Measurements from ENCODE around the gene TACR1.

The TACR1 gene

GRCh38 chr2:75021672-75022071 lies 177.6 kb downstream of the TACR1 start:
- Histone ChIP-seq H3K9me3 (ENCODE audit: control insufficient read depth, insufficient read depth, low read depth, low read length) (no peaks in the 10 kb centered on the region), H3K4me3 (ENCODE audit: low read depth, low read length) (no peak overlapping the region), H3K36me3 (ENCODE audit: control insufficient read depth in 2 of 2, insufficient read depth in 1 of 2, low read length in 2 of 2) (no peaks in the 10 kb centered on the region), H3K4me1 (ENCODE audit: control insufficient read depth, insufficient read depth, low read length) (no peaks in the 10 kb centered on the region), H3K27ac (ENCODE audit: extremely low read depth, low read depth, low read length) (no peak overlapping the region)
- TF ChIP-seq HIC1 (tag by site-specific recombination; IDR thresholded peaks at IDR 0.05) (no peak), OSR2 (tag by site-specific recombination; IDR thresholded peaks at IDR 0.05) (no peak), ZFP41 (tag by site-specific recombination; IDR thresholded peaks at IDR 0.05; ENCODE audit: borderline replicate concordance) (no peak), ZNF830 (tag by site-specific recombination; IDR thresholded peaks at IDR 0.05; ENCODE audit: low read depth) (no peak), ZNF184 (tag by site-specific recombination; IDR thresholded peaks at IDR 0.05) (no peak), ZSCAN4 (tag by site-specific recombination; IDR thresholded peaks at IDR 0.05) (no peak), MZF1 (tag by site-specific recombination; IDR thresholded peaks at IDR 0.05; ENCODE audit: borderline replicate concordance) (no peak), ZNF26 (tag by site-specific recombination; IDR thresholded peaks at IDR 0.05) (no peak), ZNF335 (tag by site-specific recombination; conservative IDR thresholded peaks at IDR 0.05) (no peak), ZNF623 (tag by site-specific recombination; IDR thresholded peaks at IDR 0.05) (no peak), ZNF146 (tag by site-specific recombination; IDR thresholded peaks at IDR 0.05) (no peak), ZNF610 (tag by site-specific recombination; IDR thresholded peaks at IDR 0.05; ENCODE audit: borderline replicate concordance) (no peak), ZNF350 (tag by site-specific recombination; IDR thresholded peaks at IDR 0.05) (no peak), ZNF660 (tag by site-specific recombination; IDR thresholded peaks at IDR 0.05) (no peak)
- CTCF ChIA-PET = interaction anchor here (1.1 kb wide), 1 partner anchor 32 kb away, joined by 3 read pairs; no protein-coding TSS in a partner anchor
- POLR2A ChIA-PET = no interaction called here

GRCh38 chr2:75020476-75020875 lies 178.8 kb downstream of the TACR1 start:
- POLR2A ChIA-PET = no interaction called here
- Histone ChIP-seq H3K36me3 (ENCODE audit: control insufficient read depth in 2 of 2, insufficient read depth in 1 of 2, low read length in 2 of 2) (no peaks in the 10 kb centered on the region), H3K4me3 (ENCODE audit: low read depth, low read length) (no peak overlapping the region), H3K9me3 (ENCODE audit: control insufficient read depth, insufficient read depth, low read depth, low read length) (no peaks in the 10 kb centered on the region), H3K27ac (ENCODE audit: extremely low read depth, low read depth, low read length) (no peak overlapping the region), H3K4me1 (ENCODE audit: control insufficient read depth, insufficient read depth, low read length) (no peaks in the 10 kb centered on the region)
- TF ChIP-seq ZNF239 (tag by site-specific recombination; IDR thresholded peaks at IDR 0.05) (no peak), ZNF530 (tag by site-specific recombination; IDR thresholded peaks at IDR 0.05; ENCODE audit: low read depth) (no peak), ZNF768 (tag by site-specific recombination; IDR thresholded peaks at IDR 0.05) (no peak), ZNF121 (tag by site-specific recombination; IDR thresholded peaks at IDR 0.05) (no peak)
- CTCF ChIA-PET = interaction anchor here (1.1 kb wide), 1 partner anchor 33 kb away, joined by 3 read pairs; no protein-coding TSS in a partner anchor

GRCh38 chr2:75019790-75020189 lies 179.5 kb downstream of the TACR1 start:
- Histone ChIP-seq H3K27ac (ENCODE audit: extremely low read depth, low read depth, low read length) (no peak overlapping the region), H3K9me3 (ENCODE audit: control insufficient read depth, insufficient read depth, low read depth, low read length) (no peaks in the 10 kb centered on the region), H3K36me3 (ENCODE audit: control insufficient read depth in 2 of 2, insufficient read depth in 1 of 2, low read length in 2 of 2) (no peaks in the 10 kb centered on the region), H3K4me1 (ENCODE audit: control insufficient read depth, insufficient read depth, low read length) (no peaks in the 10 kb centered on the region), H3K4me3 (ENCODE audit: low read depth, low read length) (no peak overlapping the region)
- CTCF ChIA-PET = interaction anchor here (0.6 kb wide), 2 partner anchors 15 to 75 kb away, joined by 3 read pairs; no protein-coding TSS in a partner anchor
- TF ChIP-seq ZNF626 (tag by site-specific recombination; IDR thresholded peaks at IDR 0.05) = no peak
- TF ChIP-seq ZEB2 (tag by site-specific recombination; IDR thresholded peaks at IDR 0.05) = no peak
- no peak for TF ChIP-seq ZNF114 (tag by site-specific recombination; IDR thresholded peaks at IDR 0.05)
- TF ChIP-seq OSR2 (tag by site-specific recombination; IDR thresholded peaks at IDR 0.05) = no peak
- no peak for TF ChIP-seq ZNF623 (tag by site-specific recombination; IDR thresholded peaks at IDR 0.05)
- no peak for TF ChIP-seq ZNF157 (tag by site-specific recombination; IDR thresholded peaks at IDR 0.05)
- POLR2A ChIA-PET = no interaction called here

All from HEK293 (cell line).